Skeletal muscle tissue (tissue), 4 donors: ENCODE data around the gene NCAPD3. TPM values are rescaled to one million over a fixed set of nuclear protein-coding genes. Genes with fewer than 3 reads are reported as not detected.

ENCODE experiments used
- H3K27ac ChIP-seq: one replicate; pipeline ENCODE4 v1.7.0; 2013; ENCODE audit warnings: mild to moderate bottlenecking, low read depth, low read length, inconsistent platforms
- H3K27me3 ChIP-seq, 3 donors: one replicate each; pipeline ENCODE4 v1.7.0; 2013; ENCODE audit warnings: low read length in 3 of 3; ENCODE audit not compliant: control insufficient read depth in 3 of 3, insufficient read depth in 3 of 3
- H3K36me3 ChIP-seq, 3 donors: one replicate each; pipeline ENCODE4 v1.7.0; 2013; ENCODE audit warnings: low read length in 3 of 3; ENCODE audit not compliant: control insufficient read depth in 3 of 3, insufficient read depth in 3 of 3
- H3K4me1 ChIP-seq, 3 donors: one replicate each; pipeline ENCODE4 v1.7.0; 2013; ENCODE audit warnings: low read length in 3 of 3, mild to moderate bottlenecking in 3 of 3; ENCODE audit not compliant: control insufficient read depth in 3 of 3, insufficient read depth in 3 of 3
- H3K4me3 ChIP-seq, 3 donors: one replicate each; pipeline ENCODE4 v1.7.0; 2013; ENCODE audit warnings: low read length in 3 of 3
- H3K9ac ChIP-seq, 3 donors: one replicate each; pipeline ENCODE4 v1.7.0; 2013; ENCODE audit warnings: low read length in 3 of 3, mild to moderate bottlenecking in 3 of 3, moderate library complexity in 2 of 3, low read depth in 1 of 3
- H3K9me3 ChIP-seq, 3 donors: one replicate each; pipeline ENCODE4 v1.7.0; 2013; ENCODE audit warnings: low read length in 3 of 3; ENCODE audit not compliant: control insufficient read depth in 3 of 3
- total RNA-seq: library from RNA; depleted of rRNA; stranded (reverse); fragments of >200 nt; gene quantifications from one replicate; pipeline ENCODE4 v1.2.3, GENCODE V29; 2014
- donor health status: Osteomylitis.

Gene NCAPD3
- total RNA-seq, 1 donor from 2014 or later, result 11.0 TPM

DNA sequence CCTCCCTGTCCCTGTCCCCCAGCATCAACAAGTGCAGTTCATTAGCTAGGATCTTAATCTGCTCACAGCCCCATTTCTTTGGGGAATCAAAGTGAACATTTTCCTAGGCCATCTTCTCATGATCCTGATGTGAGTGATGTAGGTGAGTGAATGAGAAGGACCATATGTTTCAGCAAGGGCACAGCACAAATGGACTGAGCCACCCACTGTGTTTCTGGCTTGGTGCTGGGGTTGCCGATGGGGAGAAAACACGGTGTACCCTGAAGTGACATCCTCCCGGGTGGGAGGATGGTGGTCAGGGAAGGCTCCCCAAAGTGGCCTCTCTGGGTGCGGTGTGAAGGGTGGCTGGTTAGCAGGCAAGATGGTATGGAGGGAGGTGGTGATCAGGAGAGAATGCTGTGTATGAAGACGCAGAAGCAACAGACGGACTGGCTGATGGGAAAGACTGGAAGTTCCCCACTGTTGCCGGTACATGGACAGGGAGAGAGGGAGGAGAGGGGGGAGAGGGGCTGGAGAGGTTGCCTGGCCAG is 82.7 kb downstream of the NCAPD3 start:
- Histone ChIP-seq H3K36me3 (peaks cover 0 to 9% (median 5%) of the 10 kb centered on the region in 3 donors), H3K4me3 (no peak overlapping the region), H3K27ac (no peak overlapping the region), H3K4me1 (peaks cover 0 to 6% (median 4%) of the 10 kb centered on the region in 3 donors), H3K27me3 (no peaks in the 10 kb centered on the region), H3K9ac (no peak overlapping the region), H3K9me3 (no peaks in the 10 kb centered on the region)

- Histone ChIP-seq H3K27ac (no peak overlapping the region), H3K9ac (no peak overlapping the region), H3K4me3 (peak overlapping the region in 1 of 3 donors; percentile 51), H3K27me3 (no peaks in the 10 kb centered on the region), H3K36me3 (peaks cover 0 to 8% (median 0%) of the 10 kb centered on the region in 3 donors), H3K9me3 (no peaks in the 10 kb centered on the region), H3K4me1 (peaks cover 0 to 6% (median 4%) of the 10 kb centered on the region in 3 donors)
These were observed 83.9 kb downstream of the NCAPD3 start for GRCh38 chr11:134139873-134140331.

- peaks cover 0 to 6% (median 4%) of the 10 kb centered on the region in 3 donors for H3K4me1 ChIP-seq
- H3K27ac ChIP-seq, result no peak overlapping the region
- H3K27me3 ChIP-seq, result no peaks in the 10 kb centered on the region
- H3K36me3 ChIP-seq, result peaks cover 0 to 5% (median 0%) of the 10 kb centered on the region in 3 donors
- no peak overlapping the region for H3K9ac ChIP-seq
- H3K4me3 ChIP-seq, result peak overlapping the region in 1 of 3 donors; percentile 51
- no peaks in the 10 kb centered on the region for H3K9me3 ChIP-seq
These were observed 84.4 kb downstream of the NCAPD3 start for GRCh38 chr11:134139303-134139872.

DNA sequence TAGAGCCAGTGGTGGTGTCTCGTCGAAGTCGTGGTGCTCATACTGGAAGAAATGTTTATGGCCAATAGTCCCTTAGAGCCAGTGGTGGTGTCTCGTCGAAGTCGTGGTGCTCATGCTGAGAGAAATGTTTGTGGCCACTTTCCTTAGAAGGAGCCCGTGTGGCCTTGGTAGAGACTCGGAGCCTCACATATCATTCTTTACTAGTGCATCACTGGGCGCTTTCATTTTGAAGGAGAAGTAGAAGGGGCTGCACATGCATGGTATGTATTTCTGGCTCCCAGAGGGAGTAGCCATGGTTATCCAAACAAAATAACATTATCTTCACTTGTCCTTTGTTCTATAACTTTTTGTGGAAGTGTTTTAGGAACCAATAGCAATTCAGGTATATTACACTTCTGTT is 85.4 kb downstream of the NCAPD3 start:
- Histone ChIP-seq H3K36me3 (peaks cover 0 to 2% (median 0%) of the 10 kb centered on the region in 3 donors), H3K4me1 (peaks cover 0 to 6% (median 4%) of the 10 kb centered on the region in 3 donors), H3K27me3 (no peaks in the 10 kb centered on the region), H3K9ac (no peak overlapping the region), H3K4me3 (no peak overlapping the region), H3K27ac (no peak overlapping the region), H3K9me3 (no peaks in the 10 kb centered on the region)

GRCh38 chr11:134134167-134134566 is 89.6 kb downstream of the NCAPD3 start:
- H3K4me3 ChIP-seq, result no peak overlapping the region
- H3K27me3 ChIP-seq, result no peaks in the 10 kb centered on the region
- no peaks in the 10 kb centered on the region for H3K36me3 ChIP-seq
- no peak overlapping the region for H3K27ac ChIP-seq
- H3K9ac ChIP-seq, result no peak overlapping the region
- H3K9me3 ChIP-seq, result peaks cover 0 to 4% (median 3%) of the 10 kb centered on the region in 3 donors
- no peaks in the 10 kb centered on the region for H3K4me1 ChIP-seq

DNA sequence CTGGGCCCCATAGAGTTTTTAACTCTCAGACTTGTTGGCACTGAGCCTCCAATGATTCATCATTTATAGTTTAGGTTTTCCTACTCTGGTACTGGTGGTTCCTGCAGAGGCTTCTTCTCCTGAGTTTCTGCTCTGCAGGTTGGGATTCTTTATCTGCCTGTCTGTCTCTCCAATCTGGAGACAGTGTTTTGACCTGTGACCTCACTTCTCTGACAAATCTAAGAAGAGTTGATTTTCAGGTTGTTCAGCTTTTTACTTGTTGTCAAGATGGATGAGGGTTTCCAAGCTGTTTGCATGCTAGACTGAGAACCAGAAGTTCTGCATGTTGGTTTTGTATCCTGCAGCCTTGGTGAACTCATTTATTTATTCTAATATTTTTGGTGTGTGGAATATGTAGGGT is 91.0 kb downstream of the NCAPD3 start:
- no peak overlapping the region for H3K4me3 ChIP-seq
- peaks cover 0 to 4% (median 3%) of the 10 kb centered on the region in 3 donors for H3K9me3 ChIP-seq
- no peak overlapping the region for H3K9ac ChIP-seq
- no peaks in the 10 kb centered on the region for H3K4me1 ChIP-seq
- no peaks in the 10 kb centered on the region for H3K36me3 ChIP-seq
- H3K27ac ChIP-seq, result no peak overlapping the region
- H3K27me3 ChIP-seq, result no peaks in the 10 kb centered on the region

DNA sequence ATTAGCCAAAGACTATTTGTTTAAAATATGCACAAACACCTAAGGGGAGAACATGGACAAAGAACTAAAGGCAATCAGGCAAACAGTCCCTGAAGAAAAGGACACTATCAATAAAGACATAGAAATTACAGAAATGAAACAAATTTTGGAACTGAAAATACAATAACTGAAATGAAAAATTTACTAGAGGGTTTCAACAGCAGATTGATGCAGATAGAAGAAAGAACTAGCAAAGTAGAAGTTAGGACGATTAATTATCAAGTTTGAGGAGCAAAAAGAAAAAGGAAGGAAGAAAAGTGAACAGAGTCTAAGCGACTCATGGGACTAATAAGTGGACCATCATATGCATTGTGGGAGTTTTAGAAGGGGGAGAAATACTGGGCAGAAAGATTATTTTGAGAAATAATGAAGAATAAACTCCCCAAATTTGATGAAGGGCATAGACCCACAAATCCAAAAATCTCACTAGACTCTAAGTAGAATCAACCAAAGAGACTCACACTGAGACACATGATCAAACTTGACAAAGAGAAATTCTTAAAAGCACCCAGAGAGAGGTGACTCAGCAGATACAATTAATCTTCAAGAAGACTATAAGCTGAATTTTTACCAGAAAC is 92.0 kb downstream of the NCAPD3 start:
- peaks cover 0 to 4% (median 3%) of the 10 kb centered on the region in 3 donors for H3K9me3 ChIP-seq
- no peak overlapping the region for H3K9ac ChIP-seq
- no peak overlapping the region for H3K4me3 ChIP-seq
- H3K27ac ChIP-seq, result no peak overlapping the region
- no peaks in the 10 kb centered on the region for H3K27me3 ChIP-seq
- no peaks in the 10 kb centered on the region for H3K4me1 ChIP-seq
- H3K36me3 ChIP-seq, result no peaks in the 10 kb centered on the region

DNA sequence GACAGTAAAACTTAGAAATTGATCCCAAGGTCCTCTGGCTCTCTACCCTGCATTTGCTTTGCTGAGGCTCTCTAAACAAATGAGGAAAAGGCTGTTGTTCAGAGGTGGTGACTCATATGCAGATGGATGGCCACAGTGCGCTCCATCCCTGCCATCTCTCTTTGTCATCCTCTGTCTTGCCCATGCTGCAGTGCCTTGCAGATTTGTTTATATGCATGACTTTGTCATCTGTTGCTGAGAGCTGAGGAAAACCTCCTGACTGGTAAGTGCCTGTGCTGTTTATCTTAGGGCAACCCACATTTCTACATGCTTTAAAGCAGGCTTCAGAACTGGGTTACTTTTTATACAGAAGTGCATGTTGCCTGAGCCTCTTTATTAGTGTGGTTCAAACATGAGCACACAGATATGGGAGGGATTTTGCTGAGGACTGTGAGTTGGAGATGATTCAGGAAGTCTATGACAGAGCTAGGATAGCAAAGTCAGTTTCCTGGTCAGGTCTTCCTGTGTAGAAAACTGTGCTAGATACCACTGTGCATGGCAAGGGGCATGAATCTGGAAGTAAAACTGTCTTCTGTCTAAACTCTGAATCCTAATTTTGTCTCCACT is 97.4 kb downstream of the NCAPD3 start:
- Histone ChIP-seq H3K9ac (no peak overlapping the region), H3K4me3 (no peak overlapping the region), H3K27ac (peak overlapping the region; percentile 49), H3K36me3 (no peaks in the 10 kb centered on the region), H3K4me1 (peaks cover 17 to 28% (median 22%) of the 10 kb centered on the region in 3 donors), H3K27me3 (no peaks in the 10 kb centered on the region), H3K9me3 (peaks cover 0 to 2% (median 0%) of the 10 kb centered on the region in 3 donors)

- peaks cover 24 to 36% (median 30%) of the 10 kb centered on the region in 3 donors for H3K4me1 ChIP-seq
- H3K9ac ChIP-seq, result peak overlapping the region in 2 of 3 donors; percentile 70 to 84
These were observed 98.3 kb downstream of the NCAPD3 start for GRCh38 chr11:134125507-134125906.

More at GRCh38 chr11:134125507-134125906, 98.3 kb downstream of the NCAPD3 start:
- Histone ChIP-seq H3K36me3 (no peaks in the 10 kb centered on the region), H3K9me3 (no peaks in the 10 kb centered on the region), H3K27me3 (no peaks in the 10 kb centered on the region), H3K4me3 (peak overlapping the region; percentile 73 to 84 (median 74)), H3K27ac (peak overlapping the region; percentile 49)
